ENCODE measurements around the gene YARS2.

YARS2 gene

DNA sequence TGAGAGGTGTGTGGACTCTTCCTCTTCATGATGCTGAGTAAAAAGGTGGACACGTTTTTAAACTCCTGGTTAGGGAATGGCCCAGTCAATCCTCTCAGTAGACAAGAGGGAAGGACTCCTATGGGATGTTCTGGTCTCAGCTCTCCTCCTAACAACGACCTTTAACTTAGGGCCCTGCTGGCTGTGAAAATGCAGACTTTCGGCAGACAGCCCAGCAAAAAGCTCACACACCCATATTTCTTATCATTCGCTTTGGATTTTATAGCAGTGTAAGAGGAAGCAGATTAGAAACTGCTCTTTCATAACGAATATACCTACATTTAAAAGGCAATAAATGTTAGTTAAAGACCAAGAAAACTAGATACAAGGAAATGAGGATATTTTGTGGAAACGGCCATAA is 18.0 kb upstream of the YARS2 start:
- H3K4me3 ChIP-seq (ENCODE audit: control insufficient read depth, low read depth, low read length), result no peak overlapping the region
- no peak for DNase-seq (ENCODE audit: low read depth)
- TF ChIP-seq, protein P1, sequence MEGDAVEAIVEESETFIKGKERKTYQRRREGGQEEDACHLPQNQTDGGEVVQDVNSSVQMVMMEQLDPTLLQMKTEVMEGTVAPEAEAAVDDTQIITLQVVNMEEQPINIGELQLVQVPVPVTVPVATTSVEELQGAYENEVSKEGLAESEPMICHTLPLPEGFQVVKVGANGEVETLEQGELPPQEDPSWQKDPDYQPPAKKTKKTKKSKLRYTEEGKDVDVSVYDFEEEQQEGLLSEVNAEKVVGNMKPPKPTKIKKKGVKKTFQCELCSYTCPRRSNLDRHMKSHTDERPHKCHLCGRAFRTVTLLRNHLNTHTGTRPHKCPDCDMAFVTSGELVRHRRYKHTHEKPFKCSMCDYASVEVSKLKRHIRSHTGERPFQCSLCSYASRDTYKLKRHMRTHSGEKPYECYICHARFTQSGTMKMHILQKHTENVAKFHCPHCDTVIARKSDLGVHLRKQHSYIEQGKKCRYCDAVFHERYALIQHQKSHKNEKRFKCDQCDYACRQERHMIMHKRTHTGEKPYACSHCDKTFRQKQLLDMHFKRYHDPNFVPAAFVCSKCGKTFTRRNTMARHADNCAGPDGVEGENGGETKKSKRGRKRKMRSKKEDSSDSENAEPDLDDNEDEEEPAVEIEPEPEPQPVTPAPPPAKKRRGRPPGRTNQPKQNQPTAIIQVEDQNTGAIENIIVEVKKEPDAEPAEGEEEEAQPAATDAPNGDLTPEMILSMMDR (IDR thresholded peaks at IDR 0.05; ENCODE audit: control insufficient read depth, insufficient read depth, low read depth, low read length, missing control alignments), result no peak

DNA sequence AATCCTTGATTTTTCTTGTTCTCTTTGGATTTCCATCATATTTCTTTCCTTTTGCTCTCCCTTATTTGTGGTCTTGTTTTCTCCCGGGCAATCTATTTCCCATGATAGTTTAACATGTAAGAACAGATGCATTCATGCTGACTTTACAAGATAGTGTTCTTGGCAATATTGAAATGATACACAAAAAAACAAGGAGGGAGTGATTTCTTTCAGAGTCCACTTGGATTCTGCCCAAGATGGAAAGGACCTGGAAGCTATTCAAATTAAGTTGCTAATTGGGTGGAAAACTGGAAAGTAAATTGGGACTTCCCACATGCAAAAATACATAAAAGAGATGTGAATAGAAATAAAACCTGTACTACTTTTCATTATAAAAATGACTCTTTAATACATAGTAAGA is 14.4 kb upstream of the YARS2 start:
- no peak for DNase-seq (ENCODE audit: low read depth)
- TF ChIP-seq, protein P1 (IDR thresholded peaks at IDR 0.05; ENCODE audit: control insufficient read depth, insufficient read depth, low read depth, low read length, missing control alignments), result no peak
- no peak overlapping the region for H3K4me3 ChIP-seq (ENCODE audit: control insufficient read depth, low read depth, low read length)

GRCh38 chr12:32768518-32768917 is 12.8 kb upstream of the YARS2 start:
- TF ChIP-seq, protein P1 (IDR thresholded peaks at IDR 0.05; ENCODE audit: control insufficient read depth, insufficient read depth, low read depth, low read length, missing control alignments), result no peak
- DNase-seq (ENCODE audit: low read depth), result no peak
- no peak overlapping the region for H3K4me3 ChIP-seq (ENCODE audit: control insufficient read depth, low read depth, low read length)

- TF ChIP-seq, protein P1 (IDR thresholded peaks at IDR 0.05; ENCODE audit: control insufficient read depth, insufficient read depth, low read depth, low read length, missing control alignments), result no peak
- DNase-seq (ENCODE audit: low read depth), result no peak
- H3K4me3 ChIP-seq (ENCODE audit: control insufficient read depth, low read depth, low read length), result no peak overlapping the region
Observed at GRCh38 chr12:32765906-32766305, 10.2 kb upstream of the YARS2 start.

DNA sequence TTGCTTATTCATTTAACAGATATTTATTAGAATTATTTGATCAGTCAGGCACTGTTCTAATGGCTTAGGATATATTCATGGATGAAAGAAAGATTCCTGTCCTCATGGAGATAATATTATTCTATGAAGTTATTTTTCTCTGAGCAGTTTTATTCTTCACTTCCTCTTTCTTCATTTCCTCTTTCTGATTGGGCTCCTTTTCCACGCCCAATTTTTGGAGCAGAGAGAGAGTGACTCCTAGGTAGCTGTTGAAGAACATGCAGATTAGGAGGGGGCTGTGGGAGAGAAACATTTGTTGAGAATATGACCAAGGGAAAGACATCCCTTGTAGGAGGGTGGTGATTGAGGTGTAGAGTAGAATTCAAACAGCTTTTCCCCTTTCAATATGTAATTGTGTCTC is 6.0 kb upstream of the YARS2 start:
- no peak overlapping the region for H3K4me3 ChIP-seq (ENCODE audit: control insufficient read depth, low read depth, low read length)
- no peak for DNase-seq (ENCODE audit: low read depth)
- TF ChIP-seq, protein P1 (IDR thresholded peaks at IDR 0.05; ENCODE audit: control insufficient read depth, insufficient read depth, low read depth, low read length, missing control alignments), result no peak

- no peak overlapping the region for H3K4me3 ChIP-seq (ENCODE audit: control insufficient read depth, low read depth, low read length)
- TF ChIP-seq, protein P1 (IDR thresholded peaks at IDR 0.05; ENCODE audit: control insufficient read depth, insufficient read depth, low read depth, low read length, missing control alignments), result no peak
- no peak for DNase-seq (ENCODE audit: low read depth)
Observed at GRCh38 chr12:32757157-32757556, 1.5 kb upstream of the YARS2 start.
